Measurements from ENCODE around the gene RAB8A.

RAB8A gene

GRCh38 chr19:16113727-16114126, 2.0 kb downstream of the RAB8A start:
- DNase-seq: no peak

GRCh38 chr19:16115301-16116039, 3.8 kb downstream of the RAB8A start:
- DNase-seq: no peak

GRCh38 chr19:16116067-16116466, 4.4 kb downstream of the RAB8A start:
- no peak for DNase-seq

GRCh38 chr19:16117594-16118033, 5.9 kb downstream of the RAB8A start:
- no peak for DNase-seq

GRCh38 chr19:16118489-16119033, 6.9 kb downstream of the RAB8A start:
- DNase-seq: peak; percentile 51

- peak; percentile 39 for DNase-seq
Observed at GRCh38 chr19:16119075-16119857, 7.6 kb downstream of the RAB8A start.

GRCh38 chr19:16121141-16121540, 9.5 kb downstream of the RAB8A start:
- DNase-seq: no peak

- no peak for DNase-seq
Observed at GRCh38 chr19:16121967-16122366, 10.3 kb downstream of the RAB8A start.

- no peak for DNase-seq
Observed at GRCh38 chr19:16124953-16125352, 13.3 kb downstream of the RAB8A start.

GRCh38 chr19:16125737-16126495, 14.2 kb downstream of the RAB8A start:
- no peak for DNase-seq

GRCh38 chr19:16127080-16127479, 15.4 kb downstream of the RAB8A start:
- DNase-seq: no peak

GRCh38 chr19:16127776-16128371, 16.2 kb downstream of the RAB8A start:
- no peak for DNase-seq

- no peak for DNase-seq
Observed at GRCh38 chr19:16131648-16132047, 20.0 kb downstream of the RAB8A start.

GRCh38 chr19:16133818-16134217, 22.1 kb downstream of the RAB8A start:
- DNase-seq: no peak

- DNase-seq: no peak
Observed at GRCh38 chr19:16134510-16134909, 22.8 kb downstream of the RAB8A start.

GRCh38 chr19:16135430-16136127, 23.9 kb downstream of the RAB8A start:
- no peak for DNase-seq

GRCh38 chr19:16136185-16136999, 24.7 kb downstream of the RAB8A start:
- no peak for DNase-seq

GRCh38 chr19:16139752-16140151, 28.1 kb downstream of the RAB8A start:
- DNase-seq: no peak

- DNase-seq: no peak
Observed at GRCh38 chr19:16141043-16141442, 29.4 kb downstream of the RAB8A start.

- DNase-seq: no peak
Observed at GRCh38 chr19:16142032-16142580, 30.4 kb downstream of the RAB8A start.

Measured in activated naive CD4-positive, alpha-beta T cell treated with Interleukin-2 at 50 U/mL for 16 hours (primary cell).